K562 (cell line): ENCODE measurements around the gene FAM3C. TPM values are rescaled to one million over a fixed set of nuclear protein-coding genes. Genes with fewer than 3 reads are reported as not detected.

ENCODE experiments used
- DMBX1 ChIP-seq: fragments of 250-450 bp; sonication (Bioruptor Pico); IDR thresholded peaks from 2 replicates; pipeline ENCODE4 v1.8.0; 2022; ENCODE audit warnings: inconsistent platforms, mild to moderate bottlenecking, moderate library complexity, borderline replicate concordance
- FOXK2 ChIP-seq, 2 experiments: fragments of 450-650 bp; IDR thresholded peaks in 1 of 2; conservative IDR thresholded peaks in 1 of 2; 2 replicates each; pipeline ENCODE4 v1.6.1; 2016; ENCODE audit warnings: low read depth in 2 of 2, mild to moderate bottlenecking in 1 of 2
- FUS ChIP-seq: fragments of 200-400 bp; formaldehyde crosslinking; optimal IDR thresholded peaks from 2 replicates; pipeline ENCODE3; 2017; ENCODE audit warnings: low read depth, low read length
- GMEB1 ChIP-seq: fragments of 250-450 bp; sonication (Bioruptor Pico); IDR thresholded peaks from 2 replicates; pipeline ENCODE4 v1.4.0; 2020; ENCODE audit warnings: mild to moderate bottlenecking
- NFE2 ChIP-seq: IDR thresholded peaks from 2 replicates; pipeline ENCODE4 v1.6.1; 2014; ENCODE audit warnings: antibody characterized with exemption, low read depth
- NFYB ChIP-seq: IDR thresholded peaks from 2 replicates; pipeline ENCODE4 v1.6.1; 2011; ENCODE audit warnings: mild to moderate bottlenecking, moderate library complexity; ENCODE audit not compliant: insufficient read length; ENCODE audit errors: extremely low read depth
- RFX7 ChIP-seq: fragments of 250-450 bp; sonication (Bioruptor Pico); IDR thresholded peaks from 2 replicates; pipeline ENCODE4 v1.5.1; 2021; ENCODE audit warnings: mild to moderate bottlenecking
- SRSF1 ChIP-seq: fragments of 200-400 bp; formaldehyde crosslinking; IDR thresholded peaks from 2 replicates; pipeline ENCODE4 v1.6.1; 2017; ENCODE audit warnings: mild to moderate bottlenecking, low read depth, low read length, moderate library complexity
- THRA ChIP-seq: fragments of 450-650 bp; IDR thresholded peaks from 2 replicates; pipeline ENCODE4 v1.6.1; 2017; ENCODE audit warnings: mild to moderate bottlenecking, moderate library complexity
- UBTF ChIP-seq, 2 experiments: IDR thresholded peaks; 2 replicates each; pipeline ENCODE4 v1.6.1; 2012; ENCODE audit warnings: improper control_type of control experiment in 2 of 2, low read depth in 2 of 2, low read length in 2 of 2, borderline replicate concordance in 1 of 2
- ZNF134 ChIP-seq: fragments of 250-450 bp; sonication (Bioruptor Pico); conservative IDR thresholded peaks from 2 replicates; pipeline ENCODE4 v1.4.0; 2020
- ZNF217 ChIP-seq: sonication (generic); formaldehyde crosslinking; IDR thresholded peaks from 2 replicates; pipeline ENCODE4 v1.8.0; 2022; ENCODE audit warnings: mild to moderate bottlenecking, missing genetic modification reagents
- ZNF431 ChIP-seq: sonication (generic); formaldehyde crosslinking; IDR thresholded peaks from 2 replicates; pipeline ENCODE4 v1.8.0; 2022; ENCODE audit warnings: mild to moderate bottlenecking, missing genetic modification reagents
- polyA plus RNA-seq, 8 experiments: library from polyadenylated mRNA; depleted of rRNA in 4 of 8; stranded (reverse) in 5 of 8; unstranded in 3 of 8; fragments of >200 nt; fragmentation: Nextera tagmentation in 2 of 8; fragmentation: Illumina TruSeq in 1 of 8; extraction: Ambion mirVana in 2 of 8; extraction: Trizol in 1 of 8; gene quantifications; 2 replicates each; pipeline versions ENCODE4 v1.2.1 to v1.2.3, GENCODE V29; 2011 to 2014; ENCODE audit warnings: inconsistent platforms in 1 of 8, missing spikeins in 1 of 8
- total RNA-seq, 7 experiments: library from RNA; depleted of rRNA in 6 of 7; stranded (reverse); fragments of >200 nt in 6 of 7; fragmentation: Illumina TruSeq in 2 of 7; extraction: Trizol in 2 of 7; gene quantifications; 2 replicates each; pipeline versions ENCODE4 v1.2.1 to v1.2.3, GENCODE V29; 2011 to 2021; ENCODE audit warnings: low replicate concordance in 1 of 7
- TF ChIP-seq, protein P1 (sequence below): sonication (generic); formaldehyde crosslinking; IDR thresholded peaks from 2 replicates; pipeline ENCODE4 v1.8.0; 2023; ENCODE audit warnings: missing genetic modification reagents, mild to moderate bottlenecking, borderline replicate concordance
- TF ChIP-seq, protein P2 (sequence below): sonication (generic); IDR thresholded peaks from 2 replicates; pipeline ENCODE4 v1.6.1; 2016

The FAM3C gene
- total and polyA plus RNA-seq, 9 of the 15 experiments (the other 6 are each of a cell fraction or from before 2014, with no cell fraction given): 10.6 to 42.6 (median 30.0) TPM

GRCh38 chr7:121395961-121396757, at the start of gene FAM3C (continued):
- peak; percentile 97 to 98 for TF ChIP-seq UBTF (IDR thresholded peaks at IDR 0.05; ENCODE audit: borderline replicate concordance in 1 of 2, low read depth in 2 of 2, low read length in 2 of 2)
- no peak for TF ChIP-seq RFX7 (CRISPR knock-in tag)
- TF ChIP-seq NFYB: peak; percentile 40
- TF ChIP-seq NFE2: no peak
- TF ChIP-seq THRA: no peak
- TF ChIP-seq FOXK2 (conservative IDR thresholded peaks at IDR 0.05 in 1 of 2, IDR thresholded peaks at IDR 0.05 in 1 of 2; ENCODE audit: low read depth in 2 of 2): no peak; a peak in 2 of 4 replicates
- TF ChIP-seq, protein P1, sequence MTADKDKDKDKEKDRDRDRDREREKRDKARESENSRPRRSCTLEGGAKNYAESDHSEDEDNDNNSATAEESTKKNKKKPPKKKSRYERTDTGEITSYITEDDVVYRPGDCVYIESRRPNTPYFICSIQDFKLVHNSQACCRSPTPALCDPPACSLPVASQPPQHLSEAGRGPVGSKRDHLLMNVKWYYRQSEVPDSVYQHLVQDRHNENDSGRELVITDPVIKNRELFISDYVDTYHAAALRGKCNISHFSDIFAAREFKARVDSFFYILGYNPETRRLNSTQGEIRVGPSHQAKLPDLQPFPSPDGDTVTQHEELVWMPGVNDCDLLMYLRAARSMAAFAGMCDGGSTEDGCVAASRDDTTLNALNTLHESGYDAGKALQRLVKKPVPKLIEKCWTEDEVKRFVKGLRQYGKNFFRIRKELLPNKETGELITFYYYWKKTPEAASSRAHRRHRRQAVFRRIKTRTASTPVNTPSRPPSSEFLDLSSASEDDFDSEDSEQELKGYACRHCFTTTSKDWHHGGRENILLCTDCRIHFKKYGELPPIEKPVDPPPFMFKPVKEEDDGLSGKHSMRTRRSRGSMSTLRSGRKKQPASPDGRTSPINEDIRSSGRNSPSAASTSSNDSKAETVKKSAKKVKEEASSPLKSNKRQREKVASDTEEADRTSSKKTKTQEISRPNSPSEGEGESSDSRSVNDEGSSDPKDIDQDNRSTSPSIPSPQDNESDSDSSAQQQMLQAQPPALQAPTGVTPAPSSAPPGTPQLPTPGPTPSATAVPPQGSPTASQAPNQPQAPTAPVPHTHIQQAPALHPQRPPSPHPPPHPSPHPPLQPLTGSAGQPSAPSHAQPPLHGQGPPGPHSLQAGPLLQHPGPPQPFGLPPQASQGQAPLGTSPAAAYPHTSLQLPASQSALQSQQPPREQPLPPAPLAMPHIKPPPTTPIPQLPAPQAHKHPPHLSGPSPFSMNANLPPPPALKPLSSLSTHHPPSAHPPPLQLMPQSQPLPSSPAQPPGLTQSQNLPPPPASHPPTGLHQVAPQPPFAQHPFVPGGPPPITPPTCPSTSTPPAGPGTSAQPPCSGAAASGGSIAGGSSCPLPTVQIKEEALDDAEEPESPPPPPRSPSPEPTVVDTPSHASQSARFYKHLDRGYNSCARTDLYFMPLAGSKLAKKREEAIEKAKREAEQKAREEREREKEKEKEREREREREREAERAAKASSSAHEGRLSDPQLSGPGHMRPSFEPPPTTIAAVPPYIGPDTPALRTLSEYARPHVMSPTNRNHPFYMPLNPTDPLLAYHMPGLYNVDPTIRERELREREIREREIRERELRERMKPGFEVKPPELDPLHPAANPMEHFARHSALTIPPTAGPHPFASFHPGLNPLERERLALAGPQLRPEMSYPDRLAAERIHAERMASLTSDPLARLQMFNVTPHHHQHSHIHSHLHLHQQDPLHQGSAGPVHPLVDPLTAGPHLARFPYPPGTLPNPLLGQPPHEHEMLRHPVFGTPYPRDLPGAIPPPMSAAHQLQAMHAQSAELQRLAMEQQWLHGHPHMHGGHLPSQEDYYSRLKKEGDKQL (CRISPR knock-in tag): peak; percentile 85
- TF ChIP-seq GMEB1 (CRISPR knock-in tag): peak; percentile 70
- TF ChIP-seq FUS: peak; percentile 97
- no peak; the same call in 1 of the 2 replicates for TF ChIP-seq DMBX1 (CRISPR knock-in tag)
- no peak for TF ChIP-seq ZNF217 (CRISPR knock-in tag)
- TF ChIP-seq SRSF1: no peak
- TF ChIP-seq ZNF431 (CRISPR knock-in tag): peak; percentile 77; the same call in 1 of the 2 replicates
- no peak for TF ChIP-seq ZNF134 (CRISPR knock-in tag)
- TF ChIP-seq, protein P2, sequence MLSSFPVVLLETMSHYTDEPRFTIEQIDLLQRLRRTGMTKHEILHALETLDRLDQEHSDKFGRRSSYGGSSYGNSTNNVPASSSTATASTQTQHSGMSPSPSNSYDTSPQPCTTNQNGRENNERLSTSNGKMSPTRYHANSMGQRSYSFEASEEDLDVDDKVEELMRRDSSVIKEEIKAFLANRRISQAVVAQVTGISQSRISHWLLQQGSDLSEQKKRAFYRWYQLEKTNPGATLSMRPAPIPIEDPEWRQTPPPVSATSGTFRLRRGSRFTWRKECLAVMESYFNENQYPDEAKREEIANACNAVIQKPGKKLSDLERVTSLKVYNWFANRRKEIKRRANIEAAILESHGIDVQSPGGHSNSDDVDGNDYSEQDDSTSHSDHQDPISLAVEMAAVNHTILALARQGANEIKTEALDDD: no peak
